Fibroblast of lung (primary cell): ENCODE measurements around the gene TDRD1.

ENCODE experiments used
- CTCF ChIP-seq, 2 donors: IDR thresholded peaks in 1 of 2; conservative IDR thresholded peaks in 1 of 2; 1 replicate in 1 of 2; 2 replicates in 1 of 2; pipeline ENCODE4 v1.5.1; 2011 to 2012; ENCODE audit warnings: low read length in 2 of 2, control low read depth in 1 of 2, inconsistent platforms in 1 of 2, low read depth in 1 of 2, mild to moderate bottlenecking in 1 of 2
- EZH2 ChIP-seq: IDR thresholded peaks from 2 replicates; pipeline ENCODE4 v1.5.1; 2012; ENCODE audit warnings: low read length, control low read depth, mild to moderate bottlenecking; ENCODE audit errors: missing control alignments

- TF ChIP-seq CTCF (conservative IDR thresholded peaks at IDR 0.05 in 1 of 2, IDR thresholded peaks at IDR 0.05 in 1 of 2; ENCODE audit: low read depth in 1 of 2, low read length in 2 of 2) = no peak
- TF ChIP-seq EZH2 = no peak
These were observed 28.2 kb downstream of the TDRD1 start for GRCh38 chr10:114207349-114207748.
